Right hindlimb (tissue), 1 donor: ENCODE results near the gene GAREM1.
"Not testable (repeated sequence)": the region's sequence is repeated elsewhere in the genome, so short reads cannot be mapped to it uniquely, and the experiment has no call there.

ENCODE experiments used
- DNase-seq: peaks from one replicate; pipeline ENCODE4 v3.0.0-alpha.2; 2018

GAREM1 gene

GRCh38 chr18:32470714-32471633 is at the start of gene GAREM1:
Gene GAREM1, minus strand, starts transcription at chr18:32470882. Its CDS starts 454 bp downstream, at chr18:32470428.
- DNase-seq, result peak; percentile 98

DNA sequence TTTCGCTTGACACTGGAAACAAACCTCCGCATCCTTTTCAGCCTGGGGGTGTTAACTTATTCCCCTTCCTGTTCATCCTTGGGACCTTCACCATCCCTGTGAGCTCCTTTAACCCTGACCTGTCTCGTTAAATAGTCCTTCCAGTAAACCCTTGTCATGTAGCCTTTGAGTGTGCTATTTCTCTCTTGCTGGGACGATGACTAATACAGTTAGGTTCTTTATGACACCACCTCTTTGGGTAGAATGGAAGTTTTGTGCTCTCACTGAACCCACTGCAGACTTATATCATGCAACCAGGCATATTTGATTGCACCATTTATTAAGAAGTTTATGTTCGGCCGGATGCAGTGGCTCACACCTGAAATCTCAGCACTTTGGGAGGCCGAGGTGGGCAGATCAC is 40.5 kb upstream of the GAREM1 start:
- no peak for DNase-seq

DNA sequence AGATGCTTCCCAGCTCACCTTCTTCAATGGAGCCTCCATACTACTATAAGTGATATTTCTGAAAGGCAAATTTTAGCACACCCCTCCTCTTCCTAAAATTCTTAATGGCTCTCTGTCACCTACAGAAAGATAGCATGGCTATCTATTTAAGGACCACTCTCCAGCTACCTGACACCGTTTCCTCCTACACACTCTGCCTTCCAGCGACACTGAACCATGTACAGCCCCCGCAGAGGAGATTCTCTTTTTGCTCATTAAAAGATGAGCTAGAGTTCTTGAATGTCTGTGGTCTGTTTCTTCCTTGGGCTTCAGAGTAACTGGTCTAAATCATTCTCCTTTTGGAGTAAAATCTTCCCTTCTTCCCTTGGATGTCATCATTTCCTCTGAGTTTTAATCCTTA is 38.4 kb upstream of the GAREM1 start:
- no peak for DNase-seq

DNA sequence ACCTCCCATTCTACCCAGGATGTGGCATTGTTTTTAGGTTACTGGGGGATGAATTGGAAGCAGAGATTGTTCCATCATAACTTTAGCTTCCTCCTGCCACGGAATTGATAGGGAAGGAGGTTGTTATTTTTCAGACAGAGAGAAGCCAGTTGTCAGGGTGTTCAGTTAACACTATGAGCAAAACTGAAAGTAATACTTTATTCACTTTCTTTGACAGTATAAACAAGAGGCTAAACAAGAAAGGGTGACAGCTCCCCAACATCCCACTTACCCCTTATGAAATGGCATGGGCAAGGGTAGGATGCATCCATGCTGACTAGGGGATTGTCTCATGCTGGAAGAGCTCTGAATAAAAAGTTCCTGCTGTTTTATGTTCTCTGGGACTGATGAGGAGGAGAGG is 36.4 kb upstream of the GAREM1 start:
- no peak for DNase-seq

GRCh38 chr18:32502014-32502413 is 31.3 kb upstream of the GAREM1 start:
- DNase-seq, result no peak

DNA sequence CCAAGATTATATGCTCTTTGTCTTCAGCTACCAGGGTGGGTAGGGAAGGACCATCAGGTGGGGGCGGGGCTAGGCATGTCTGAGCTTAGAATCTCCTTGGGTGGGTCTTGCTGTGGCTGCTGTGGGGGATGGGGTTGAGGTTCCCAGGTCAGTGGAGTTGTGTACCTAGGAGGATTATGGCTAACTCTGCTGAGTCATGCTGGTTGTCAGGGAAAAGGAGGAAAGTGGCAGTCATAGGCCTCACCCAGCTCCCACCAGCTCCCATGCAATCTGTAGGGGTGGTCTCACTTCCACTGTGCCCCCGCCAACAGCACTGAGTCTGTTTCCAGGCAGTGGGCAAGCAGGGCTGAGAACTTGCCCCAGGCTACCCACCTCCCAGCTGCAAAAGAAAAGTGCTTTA is 30.6 kb upstream of the GAREM1 start:
- DNase-seq, result not testable (repeated sequence)

DNA sequence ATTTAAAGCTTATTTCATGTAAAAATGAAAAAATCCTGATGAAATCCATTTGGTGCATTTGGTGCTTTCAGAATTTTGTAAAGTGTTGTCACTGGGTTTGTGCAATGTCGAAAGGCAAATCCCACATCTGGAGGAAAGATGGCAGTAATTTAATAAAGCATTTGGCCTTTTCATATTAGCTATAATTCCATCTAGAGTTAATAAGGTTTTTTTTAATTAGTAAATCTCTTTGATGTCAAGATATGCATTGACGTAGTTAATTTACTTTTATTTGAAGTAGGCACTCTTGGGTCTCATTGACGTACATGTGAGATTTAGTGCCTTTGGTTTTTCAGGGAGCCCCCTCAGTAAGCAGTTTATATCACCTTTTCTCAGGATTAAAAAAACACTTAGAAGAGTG is 12.3 kb upstream of the GAREM1 start:
- DNase-seq, result no peak

GRCh38 chr18:32482117-32482516 is 11.4 kb upstream of the GAREM1 start:
- no peak for DNase-seq

DNA sequence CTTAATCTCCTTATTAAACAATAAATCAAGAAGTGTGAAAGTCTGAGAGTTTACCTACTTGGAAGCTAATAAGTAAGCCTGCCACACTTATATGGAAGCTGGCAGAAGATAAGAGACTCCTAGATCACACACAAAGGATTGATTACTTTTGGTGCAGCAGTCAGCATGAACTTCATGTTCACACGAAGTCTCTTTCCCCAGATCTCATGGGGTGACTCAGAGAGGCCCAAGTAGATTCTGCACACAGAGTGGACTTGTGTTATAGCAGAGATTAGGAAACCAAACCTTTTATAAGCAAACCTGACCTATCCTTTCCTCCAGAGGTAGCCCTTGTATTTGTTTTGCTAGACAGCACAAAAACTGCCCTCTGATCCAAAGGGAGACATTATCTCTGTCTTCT is 9.9 kb upstream of the GAREM1 start:
- no peak for DNase-seq

- no peak for DNase-seq
Measured at GRCh38 chr18:32478807-32479206, 8.1 kb upstream of the GAREM1 start.

DNA sequence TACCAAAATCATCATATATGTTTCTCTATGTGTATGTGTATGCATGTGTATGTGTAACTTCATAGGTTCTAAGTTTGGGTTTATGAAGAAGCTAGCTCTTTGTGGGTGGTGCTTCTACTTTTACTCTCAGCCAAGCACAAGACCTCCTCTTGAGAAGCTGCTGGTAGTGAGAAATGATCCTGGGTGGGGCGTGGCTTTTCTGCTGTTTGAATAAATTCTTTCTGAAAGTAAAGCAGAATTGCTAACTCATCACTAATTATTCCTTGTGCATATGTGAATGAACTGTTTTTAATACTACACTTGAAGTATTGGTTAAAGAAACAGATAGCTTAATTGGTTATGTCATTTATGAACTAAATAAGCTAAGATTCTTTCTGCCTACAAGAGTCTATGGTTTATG is 7.6 kb upstream of the GAREM1 start:
- no peak for DNase-seq

- DNase-seq, result no peak
Measured at GRCh38 chr18:32476106-32476505, 5.4 kb upstream of the GAREM1 start.

DNA sequence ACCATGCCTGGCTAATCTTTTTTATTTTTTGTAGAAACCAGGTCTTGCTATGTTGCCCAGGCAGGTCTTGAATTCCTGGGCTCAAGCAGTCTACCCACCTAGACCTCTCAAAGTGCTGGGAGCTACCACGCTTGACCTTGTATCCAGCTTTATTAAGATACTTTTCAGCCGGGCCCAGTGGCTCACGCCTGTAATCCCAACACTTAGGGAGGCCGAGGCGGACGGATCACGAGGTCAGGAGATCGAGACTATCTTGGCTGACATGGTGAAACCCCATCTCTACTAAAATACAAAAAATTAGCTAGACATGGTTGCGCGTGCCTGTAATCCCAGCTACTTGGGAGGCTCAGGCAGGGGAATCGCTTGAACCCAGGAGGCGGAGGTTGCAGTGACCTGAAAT is 4.4 kb upstream of the GAREM1 start:
- DNase-seq, result not testable (repeated sequence)

DNA sequence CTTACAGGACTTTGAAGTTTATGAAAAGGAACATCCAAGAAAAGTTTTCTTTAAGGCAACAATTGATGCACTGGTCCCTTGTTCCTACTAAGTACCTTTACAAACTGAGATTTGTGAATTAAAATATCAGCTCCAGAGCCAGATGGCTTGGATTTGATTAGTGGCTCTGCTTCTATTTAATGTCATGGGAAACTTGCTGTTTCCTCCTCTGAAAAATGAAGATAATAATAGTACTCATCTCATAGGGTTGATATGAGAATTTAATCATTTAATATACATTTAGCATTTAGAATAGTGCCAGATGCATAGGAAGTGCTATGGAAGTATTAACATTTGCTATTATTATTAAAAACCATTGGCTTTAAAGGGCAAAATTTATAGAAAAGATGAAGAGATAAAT is 2.6 kb upstream of the GAREM1 start:
- DNase-seq, result no peak

GRCh38 chr18:32472841-32473240 is 2.2 kb upstream of the GAREM1 start:
- DNase-seq, result no peak

GRCh38 chr18:32470460-32470713 is 295 bp downstream of the GAREM1 start:
- DNase-seq, result no peak

- peak; percentile 71 for DNase-seq
Measured at GRCh38 chr18:32469691-32470459, 807 bp downstream of the GAREM1 start.

GRCh38 chr18:32469190-32469651 is 1.5 kb downstream of the GAREM1 start:
- peak; percentile 59 for DNase-seq

GRCh38 chr18:32468147-32468845 is 2.4 kb downstream of the GAREM1 start:
- DNase-seq, result no peak

DNA sequence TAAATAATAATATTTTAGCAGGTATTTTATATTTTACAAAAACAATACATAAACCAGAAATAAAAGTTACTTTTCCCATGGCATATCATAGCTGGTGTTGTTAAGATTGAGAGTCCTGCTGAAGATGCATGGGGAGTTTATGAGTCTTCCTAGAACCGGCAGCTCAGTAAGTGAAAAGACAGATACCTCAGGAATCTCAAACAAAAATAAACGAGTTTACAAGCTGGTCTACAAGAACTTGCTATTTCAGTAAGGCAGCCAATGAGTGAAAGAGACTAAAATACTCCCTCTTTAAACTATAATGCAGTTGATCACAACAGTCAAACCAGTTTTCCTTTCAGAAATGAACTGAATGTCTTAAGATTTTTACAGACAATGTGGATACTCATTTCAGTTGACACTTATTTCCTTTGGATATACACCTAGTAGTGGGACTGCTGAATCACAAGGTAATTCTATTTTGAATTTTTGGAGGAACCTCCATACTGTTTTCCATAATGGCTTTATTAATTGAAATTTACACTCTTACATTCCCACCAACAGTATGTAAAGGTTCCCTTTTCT is 8.9 kb downstream of the GAREM1 start:
- DNase-seq, result no peak

DNA sequence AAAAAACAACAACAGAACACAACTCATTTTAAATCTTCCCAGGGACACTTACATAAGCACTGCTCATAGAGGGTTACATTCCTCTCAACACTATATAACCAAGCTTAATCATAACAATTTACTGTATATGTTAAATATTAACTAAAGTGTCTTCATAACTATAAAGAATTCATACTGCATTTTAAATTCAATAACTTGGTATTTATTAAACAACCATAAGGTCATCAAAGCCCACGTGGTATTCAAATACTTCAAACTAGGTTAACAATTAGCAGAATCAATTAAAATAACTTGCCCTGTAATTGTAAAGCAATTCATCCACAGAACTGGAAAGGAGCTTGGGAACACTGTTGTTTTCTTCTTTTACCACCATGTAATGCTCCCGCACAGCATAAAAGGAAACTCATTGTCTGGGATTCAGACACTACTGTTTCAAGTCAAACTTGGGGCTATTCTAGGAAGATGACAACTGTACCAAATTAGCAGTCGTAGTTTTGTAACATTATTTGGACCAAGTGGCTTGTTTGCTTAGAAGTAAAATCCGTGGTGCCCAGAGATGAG is 10.4 kb downstream of the GAREM1 start:
- DNase-seq, result no peak

- no peak for DNase-seq
Measured at GRCh38 chr18:32459361-32460101, 11.2 kb downstream of the GAREM1 start.
